Vagina (tissue), 2 donors: ENCODE results near the gene PTPRCAP. TPM values are rescaled to one million over a fixed set of nuclear protein-coding genes. Genes with fewer than 3 reads are reported as not detected.
A peak's percentile ranks its signal among the peaks of the same experiment; 100 is the strongest.
"Not testable (repeated sequence)": the region's sequence is repeated elsewhere in the genome, so short reads cannot be mapped to it uniquely, and the experiment has no call there.

Experiments used
- DNase-seq, 2 donors: peaks; one replicate each; pipeline ENCODE4 v3.0.0-alpha.2; 2017; ENCODE audit errors: extremely low spot score in 2 of 2
- H3K27ac ChIP-seq: fragments of 200-600 bp; sonication (generic); one replicate; pipeline ENCODE4 v1.5.1; 2019
- H3K27me3 ChIP-seq: fragments of 200-600 bp; sonication (generic); one replicate; pipeline ENCODE4 v1.5.1; 2019
- H3K36me3 ChIP-seq, 2 donors: fragments of 200-600 bp; sonication (generic); one replicate each; pipeline ENCODE4 v1.5.1; 2017 to 2019
- H3K4me1 ChIP-seq: fragments of 200-600 bp; sonication (generic); one replicate; pipeline ENCODE4 v1.5.1; 2019
- H3K4me3 ChIP-seq, 2 donors: fragments of 200-600 bp; sonication (generic); 1 replicate in 1 of 2; 2 replicates in 1 of 2; pipeline ENCODE4 v1.5.1; 2016 to 2019
- H3K9me3 ChIP-seq: fragments of 200-600 bp; sonication (generic); one replicate; pipeline ENCODE4 v1.5.1; 2019
- CTCF ChIP-seq, 3 experiments: fragments of 450-650 bp in 2 of 3; fragments of 200-600 bp in 1 of 3; sonication (generic) in 1 of 3; IDR thresholded peaks; one replicate each; pipeline ENCODE4 v1.5.1; 2017 to 2019; ENCODE audit warnings: antibody characterized with exemption in 3 of 3, mild to moderate bottlenecking in 2 of 3, moderate library complexity in 2 of 3
- POLR2A ChIP-seq, 2 donors: fragments of 450-650 bp; IDR thresholded peaks; one replicate each; pipeline ENCODE4 v1.6.1; 2017; ENCODE audit warnings: antibody characterized with exemption in 2 of 2, mild to moderate bottlenecking in 2 of 2, moderate library complexity in 2 of 2
- POLR2AphosphoS5 ChIP-seq, 2 donors: sonication (generic); formaldehyde crosslinking; IDR thresholded peaks; one replicate each; pipeline ENCODE4 v1.9.0; 2017; ENCODE audit warnings: antibody characterized with exemption in 2 of 2, mild to moderate bottlenecking in 2 of 2, low read depth in 1 of 2; ENCODE audit not compliant: insufficient read depth in 1 of 2
- intact Hi-C: fragments of 100-400 bp; cut with DNase I; formaldehyde crosslinking; loops from one replicate; pipeline ENCODE4 v1.15.1; 2023
- total RNA-seq: library from RNA; depleted of rRNA; stranded (reverse); fragments of >200 nt; gene quantifications from one replicate; pipeline ENCODE4 v1.2.3, GENCODE V29; 2016

PTPRCAP gene
- 18.2 TPM for total RNA-seq

GRCh38 chr11:67437082-67437808 is at the start of gene PTPRCAP:
TSS of gene PTPRCAP (minus strand) at chr11:67437682. CDS start at chr11:67437619, 63 bp downstream.
- peak within 1 kb of the TSS; percentile 22 to 32 for H3K4me3 ChIP-seq
- H3K36me3 ChIP-seq: peaks cover 0 to 67% of the 10 kb centered on the region in 2 donors
- intact Hi-C loops: no loop called here
- H3K27ac ChIP-seq: no peak within 1 kb of the TSS
- no peaks in the 10 kb centered on the region for H3K27me3 ChIP-seq
- peaks cover 46% of the 10 kb centered on the region for H3K4me1 ChIP-seq
- no peak for TF ChIP-seq POLR2AphosphoS5 (IDR thresholded peaks at IDR 0.05; ENCODE audit: insufficient read depth in 1 of 2, low read depth in 1 of 2)
- no peak for TF ChIP-seq CTCF (IDR thresholded peaks at IDR 0.05)
- TF ChIP-seq POLR2A (IDR thresholded peaks at IDR 0.05): no peak
- H3K9me3 ChIP-seq: no peaks in the 10 kb centered on the region
- DNase-seq: no peak

- no peaks in the 10 kb centered on the region for H3K9me3 ChIP-seq
- H3K4me1 ChIP-seq: peaks cover 33% of the 10 kb centered on the region
- no peak overlapping the region for H3K4me3 ChIP-seq
- no peak for TF ChIP-seq POLR2A (IDR thresholded peaks at IDR 0.05)
- no peak for TF ChIP-seq CTCF (IDR thresholded peaks at IDR 0.05)
- TF ChIP-seq POLR2AphosphoS5 (IDR thresholded peaks at IDR 0.05; ENCODE audit: insufficient read depth in 1 of 2, low read depth in 1 of 2): no peak
- H3K27me3 ChIP-seq: no peaks in the 10 kb centered on the region
- DNase-seq: no peak
- H3K27ac ChIP-seq: no peak overlapping the region
- H3K36me3 ChIP-seq: peaks cover 0 to 31% of the 10 kb centered on the region in 2 donors
- intact Hi-C loops: no loop called here
These were observed 49.2 kb upstream of the PTPRCAP start for GRCh38 chr11:67486481-67487195.

- DNase-seq, H3K27me3 ChIP-seq, intact Hi-C loops, H3K9me3 ChIP-seq, H3K27ac ChIP-seq, H3K4me3 ChIP-seq: not testable (repeated sequence)
- Histone ChIP-seq H3K36me3 (peaks cover 0 to 25% of the 10 kb centered on the region in 2 donors), H3K4me1 (peaks cover 33% of the 10 kb centered on the region)
These were observed 48.4 kb upstream of the PTPRCAP start for GRCh38 chr11:67485873-67486361.

DNA sequence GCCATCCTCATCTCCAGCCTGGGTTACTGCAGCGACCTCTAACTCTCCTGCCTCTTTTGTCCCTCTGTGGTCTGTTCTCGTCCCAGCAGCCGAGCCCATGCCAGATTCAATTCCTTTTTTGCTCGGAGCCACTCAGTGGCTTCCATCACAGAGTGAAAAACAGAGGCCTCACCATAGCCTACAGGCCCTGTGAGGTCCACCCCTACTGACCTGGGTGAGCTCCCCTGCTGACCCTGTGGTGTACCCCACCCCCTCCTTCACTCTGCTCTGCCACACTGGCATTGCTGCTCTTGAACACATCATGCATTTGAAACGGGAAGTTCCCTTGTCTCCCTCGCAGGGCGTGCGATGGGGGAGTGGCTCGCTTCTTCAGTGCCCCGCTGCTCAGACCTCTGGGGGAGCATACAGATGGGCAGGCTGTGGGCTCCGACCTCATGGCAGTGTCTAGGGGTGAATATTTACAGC is 47.4 kb upstream of the PTPRCAP start:
- intact Hi-C loops: no loop called here
- H3K4me1 ChIP-seq: peaks cover 33% of the 10 kb centered on the region
- peaks cover 0 to 15% of the 10 kb centered on the region in 2 donors for H3K36me3 ChIP-seq
- no peak for DNase-seq
- no peak overlapping the region for H3K4me3 ChIP-seq
- H3K9me3 ChIP-seq: no peaks in the 10 kb centered on the region
- no peaks in the 10 kb centered on the region for H3K27me3 ChIP-seq
- TF ChIP-seq POLR2AphosphoS5 (IDR thresholded peaks at IDR 0.05; ENCODE audit: insufficient read depth in 1 of 2, low read depth in 1 of 2) (no peak), POLR2A (IDR thresholded peaks at IDR 0.05) (no peak), CTCF (IDR thresholded peaks at IDR 0.05) (no peak)
- H3K27ac ChIP-seq: no peak overlapping the region

- H3K4me3 ChIP-seq: peak overlapping the region; percentile 55 to 61
- intact Hi-C loops: no loop called here
- peaks cover 0 to 11% of the 10 kb centered on the region in 2 donors for H3K36me3 ChIP-seq
- H3K4me1 ChIP-seq: peaks cover 33% of the 10 kb centered on the region
- DNase-seq: no peak
- H3K27me3 ChIP-seq: no peaks in the 10 kb centered on the region
- TF ChIP-seq CTCF (IDR thresholded peaks at IDR 0.05) (no peak), POLR2AphosphoS5 (IDR thresholded peaks at IDR 0.05; ENCODE audit: insufficient read depth in 1 of 2, low read depth in 1 of 2) (no peak), POLR2A (IDR thresholded peaks at IDR 0.05) (no peak)
- H3K27ac ChIP-seq: peak overlapping the region; percentile 78
- no peaks in the 10 kb centered on the region for H3K9me3 ChIP-seq
These were observed 46.6 kb upstream of the PTPRCAP start for GRCh38 chr11:67483831-67484665.
